ENCODE data around the gene C8A. TPM values are rescaled to one million over a fixed set of nuclear protein-coding genes. Genes with fewer than 3 reads are reported as not detected.

The C8A gene
- total and polyA plus RNA-seq, 2 of the 13 experiments (the other 11 are each of a cell fraction or from before 2014, with no cell fraction given): 10.5 to 15.0 TPM

DNA sequence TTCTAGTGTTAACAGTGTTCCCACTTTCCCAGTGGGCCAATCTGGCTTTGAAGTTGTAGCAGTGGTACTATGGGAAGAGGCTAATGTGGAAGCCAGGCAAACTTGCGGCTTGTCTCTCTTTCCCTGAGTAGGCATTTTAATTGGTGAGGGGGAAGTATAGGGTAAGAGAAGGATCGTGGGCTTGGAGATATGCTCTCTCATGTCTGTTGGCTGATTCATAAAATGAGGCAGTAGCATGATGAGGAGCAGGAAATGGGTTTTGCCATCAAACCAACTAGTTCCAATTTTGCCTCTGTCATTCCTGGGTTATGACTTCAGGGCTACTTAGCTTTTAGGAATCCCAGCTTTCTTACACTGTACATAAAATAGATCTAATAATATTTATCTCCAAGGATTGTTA is 12.1 kb downstream of the C8A start:
- ChIA-PET CTCF (ENCODE audit: low intra/inter-chr PET ratio, low total read pairs) (no interaction called here), POLR2A (no interaction called here)
- WGBS (ENCODE audit: low lambda C conversion rate): 95% methylated on average over 2 of the region's 2 CpGs
- H3K9ac ChIP-seq (ENCODE audit: insufficient read depth, low read depth, low read length): no peak overlapping the region
- intact Hi-C loops (cut with micrococcal nuclease; ENCODE audit: unreplicated experiment): no loop called here
- no peak overlapping the region for H3K4me3 ChIP-seq (replicated peaks in 1 of 3; ENCODE audit: insufficient read depth in 1 of 3, low read depth in 2 of 3, low read length in 3 of 3)
- no peaks in the 10 kb centered on the region; a peak in 1 of 5 replicates for H3K36me3 ChIP-seq (replicated peaks in 1 of 2; ENCODE audit: control insufficient read depth in 1 of 2, insufficient read depth in 2 of 2, low read length in 2 of 2)
- H3K27ac ChIP-seq (ENCODE audit: extremely low read length, insufficient read depth, low read length): no peak overlapping the region
- no peaks in the 10 kb centered on the region for H4K20me1 ChIP-seq (ENCODE audit: insufficient read depth, low read length)
- no peaks in the 10 kb centered on the region for H3K4me1 ChIP-seq (ENCODE audit: insufficient read depth, low read length)
- FAIRE-seq (no peak), ATAC-seq (no peak), DNase-seq (ENCODE audit: low spot score) (no peak)
- H3K79me2 ChIP-seq (ENCODE audit: insufficient read depth, low read length): no peaks in the 10 kb centered on the region
- no peaks in the 10 kb centered on the region for H3K9me3 ChIP-seq (ENCODE audit: low read length)
- in situ Hi-C loops (cut with HindIII; ENCODE audit: extremely low pct_ligation_motif_present, low pct_unique_long_range_greater_than_20kb): no loop called here
- no TSS peak for BruUV-seq (replicated peaks)
- no peak overlapping the region for H2AFZ ChIP-seq (ENCODE audit: low read length)
- TF ChIP-seq ATF6 (CRISPR knock-in tag; conservative IDR thresholded peaks at IDR 0.05) (no peak), AKAP8 (CRISPR knock-in tag; IDR thresholded peaks at IDR 0.05) (no peak), ZNF24 (IDR thresholded peaks at IDR 0.05) (no peak), ZNF609 (CRISPR knock-in tag; IDR thresholded peaks at IDR 0.05; ENCODE audit: borderline replicate concordance) (no peak), TFDP1 (CRISPR knock-in tag; IDR thresholded peaks at IDR 0.05; ENCODE audit: borderline replicate concordance) (no peak), ZNF180 (CRISPR knock-in tag; IDR thresholded peaks at IDR 0.05; ENCODE audit: borderline replicate concordance, low read depth) (no peak), ZNF557 (CRISPR knock-in tag; IDR thresholded peaks at IDR 0.05) (no peak), KLF16 (CRISPR knock-in tag; IDR thresholded peaks at IDR 0.05) (no peak), IRF2 (CRISPR knock-in tag; IDR thresholded peaks at IDR 0.05) (no peak), NFATC3 (CRISPR knock-in tag; IDR thresholded peaks at IDR 0.05) (no peak), ISX (CRISPR knock-in tag; conservative IDR thresholded peaks at IDR 0.05) (no peak), MBNL3 (CRISPR knock-in tag; conservative IDR thresholded peaks at IDR 0.05) (no peak), POLR2G (IDR thresholded peaks at IDR 0.05; ENCODE audit: low read depth, low read length) (no peak), IRX3 (CRISPR knock-in tag; IDR thresholded peaks at IDR 0.05; ENCODE audit: borderline replicate concordance, low read depth) (no peak), MED1 (CRISPR knock-in tag; IDR thresholded peaks at IDR 0.05) (no peak), ZNF3 (CRISPR knock-in tag; IDR thresholded peaks at IDR 0.05) (no peak)
- TF ChIP-seq, protein P1, sequence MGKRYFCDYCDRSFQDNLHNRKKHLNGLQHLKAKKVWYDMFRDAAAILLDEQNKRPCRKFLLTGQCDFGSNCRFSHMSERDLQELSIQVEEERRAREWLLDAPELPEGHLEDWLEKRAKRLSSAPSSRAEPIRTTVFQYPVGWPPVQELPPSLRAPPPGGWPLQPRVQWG (CRISPR knock-in tag; IDR thresholded peaks at IDR 0.05; ENCODE audit: borderline replicate concordance, low read depth): no peak
- no peak overlapping the region for H3K4me2 ChIP-seq (ENCODE audit: low read depth, low read length)
- H3K27me3 ChIP-seq (ENCODE audit: control insufficient read depth in 1 of 2, insufficient read depth in 2 of 2, low read length in 2 of 2): no peaks in the 10 kb centered on the region

Measured in HepG2 (cell line).